GM23338 (cell line): ENCODE measurements around the gene SULF2. TPM values are rescaled to one million over a fixed set of nuclear protein-coding genes. Genes with fewer than 3 reads are reported as not detected.

Experiments used
- ATAC-seq: fragments of 200-7000 bp; cut with Tn5 transposase; 3 replicates; pipeline ENCODE4 v1.9.1; 2020
- DNase-seq: peaks from one replicate; pipeline ENCODE4 v3.0.0-alpha.2; 2015; ENCODE audit warnings: low spot score
- H2AFZ ChIP-seq: fragments of 200-600 bp; sonication (generic); 2 replicates; pipeline ENCODE4 v1.8.0; 2016; ENCODE audit warnings: antibody characterized with exemption, mild to moderate bottlenecking, moderate library complexity
- H3F3A ChIP-seq: fragments of 200-600 bp; sonication (generic); replicated peaks from 2 replicates; pipeline ENCODE4 v1.8.0; 2017; ENCODE audit warnings: antibody characterized with exemption, mixed run types, low read depth
- H3K27ac ChIP-seq: fragments of 200-600 bp; sonication (generic); 2 replicates; pipeline ENCODE4 v1.6.1; 2016; ENCODE audit warnings: low read depth
- H3K27me3 ChIP-seq: fragments of 200-600 bp; sonication (generic); 2 replicates; pipeline ENCODE4 v1.8.0; 2016; ENCODE audit warnings: mild to moderate bottlenecking, mixed run types, moderate library complexity; ENCODE audit not compliant: insufficient read depth
- H3K36me3 ChIP-seq: fragments of 200-600 bp; sonication (generic); 2 replicates; pipeline ENCODE4 v1.8.0; 2016; ENCODE audit warnings: mild to moderate bottlenecking; ENCODE audit not compliant: insufficient read depth
- H3K4me1 ChIP-seq: fragments of 200-600 bp; sonication (generic); 2 replicates; pipeline ENCODE4 v1.8.0; 2016; ENCODE audit warnings: mild to moderate bottlenecking, moderate library complexity; ENCODE audit not compliant: insufficient read depth
- H3K4me2 ChIP-seq: fragments of 200-600 bp; sonication (generic); 2 replicates; pipeline ENCODE4 v1.7.1; 2017; ENCODE audit warnings: mixed run types
- H3K4me3 ChIP-seq: fragments of 200-600 bp; sonication (generic); 2 replicates; pipeline ENCODE4 v1.6.1; 2016; ENCODE audit warnings: mixed run types
- H3K79me2 ChIP-seq: fragments of 200-600 bp; sonication (generic); replicated peaks from 2 replicates; pipeline ENCODE4 v1.8.0; 2017; ENCODE audit warnings: mild to moderate bottlenecking; ENCODE audit not compliant: insufficient read depth
- H3K9me2 ChIP-seq: fragments of 200-600 bp; sonication (generic); 2 replicates; pipeline ENCODE4 v1.8.0; 2017; ENCODE audit not compliant: insufficient read depth
- H4K20me1 ChIP-seq: fragments of 200-600 bp; sonication (generic); replicated peaks from 2 replicates; pipeline ENCODE4 v1.8.0; 2017; ENCODE audit warnings: mild to moderate bottlenecking; ENCODE audit not compliant: insufficient read depth
- H3K27ac Mint-ChIP-seq: 2 replicates; pipeline ENCODE4 v1.8.0; 2020; ENCODE audit warnings: inconsistent platforms, mild to moderate bottlenecking, moderate library complexity, mixed read lengths
- H3K27me3 Mint-ChIP-seq: 3 replicates; pipeline ENCODE4 v1.8.0; 2022; ENCODE audit warnings: low read depth, mild to moderate bottlenecking, moderate library complexity, mixed read lengths, inconsistent platforms; ENCODE audit not compliant: insufficient read depth, poor library complexity
- H3K36me3 Mint-ChIP-seq: 3 replicates; pipeline ENCODE4 v1.8.0; 2021; ENCODE audit warnings: low read depth, mild to moderate bottlenecking, inconsistent platforms, moderate library complexity, mixed read lengths
- H3K4me1 Mint-ChIP-seq: 3 replicates; pipeline ENCODE4 v1.8.0; 2020; ENCODE audit warnings: mild to moderate bottlenecking, inconsistent platforms, mixed read lengths
- H3K4me3 Mint-ChIP-seq: 3 replicates; pipeline ENCODE4 v1.8.0; 2021; ENCODE audit warnings: moderate library complexity, mild to moderate bottlenecking, inconsistent platforms, mixed read lengths
- H3K9me3 Mint-ChIP-seq: 3 replicates; pipeline ENCODE4 v1.8.0; 2020; ENCODE audit warnings: moderate library complexity, mild to moderate bottlenecking, inconsistent platforms, mixed read lengths
- EZH2 ChIP-seq: fragments of 200-600 bp; sonication (generic); IDR thresholded peaks from one replicate; pipeline ENCODE4 v1.8.0; 2017; ENCODE audit warnings: antibody characterized with exemption, mild to moderate bottlenecking, low read depth; ENCODE audit not compliant: unreplicated experiment
- EZH2phosphoT487 ChIP-seq: fragments of 200-600 bp; sonication (generic); IDR thresholded peaks from one replicate; pipeline ENCODE4 v1.8.1; 2018; ENCODE audit warnings: antibody characterized with exemption; ENCODE audit not compliant: unreplicated experiment
- JUNB ChIP-seq: IDR thresholded peaks from one replicate; pipeline ENCODE4 v1.6.1; 2016; ENCODE audit warnings: antibody characterized with exemption; ENCODE audit not compliant: unreplicated experiment
- NANOG ChIP-seq: IDR thresholded peaks from 2 replicates; pipeline ENCODE4 v1.6.1; 2016; ENCODE audit warnings: antibody characterized with exemption, borderline replicate concordance
- POLR2AphosphoS5 ChIP-seq: IDR thresholded peaks from 2 replicates; pipeline ENCODE4 v1.6.1; 2016; ENCODE audit warnings: antibody characterized with exemption, low read depth
- ZNF114 ChIP-seq: fragments of 250-450 bp; sonication (Bioruptor Pico); IDR thresholded peaks from 2 replicates; pipeline ENCODE4 v1.5.0; 2020; ENCODE audit warnings: mild to moderate bottlenecking, moderate library complexity
- ZNF331 ChIP-seq: fragments of 250-450 bp; sonication (Bioruptor Pico); IDR thresholded peaks from 2 replicates; pipeline ENCODE4 v1.5.0; 2020; ENCODE audit warnings: low read depth, mild to moderate bottlenecking, moderate library complexity
- polyA plus RNA-seq: library from polyadenylated mRNA; unstranded; fragments of >200 nt; fragmentation: Nextera tagmentation; extraction: Ambion mirVana; gene quantifications from 2 replicates; pipeline ENCODE4 v1.2.1, GENCODE V29; 2016
- total RNA-seq: library from RNA; depleted of rRNA; stranded (reverse); fragments of >200 nt; shearing (Covaris generic); gene quantifications from 2 replicates; pipeline ENCODE4 v1.2.3, GENCODE V29; 2014
- TF ChIP-seq, protein P1 (sequence below): IDR thresholded peaks from 2 replicates; pipeline ENCODE4 v1.6.1; 2016; ENCODE audit warnings: antibody characterized with exemption
- TF ChIP-seq, protein P2 (sequence below), 2 experiments: fragments of 200-600 bp in 1 of 2; sonication (generic) in 1 of 2; conservative IDR thresholded peaks; 2 replicates each; pipeline versions ENCODE4 v1.5.1 to v1.6.1; 2016 to 2017; ENCODE audit warnings: antibody characterized with exemption in 2 of 2, low read depth in 2 of 2, mild to moderate bottlenecking in 2 of 2, moderate library complexity in 1 of 2

The SULF2 gene
- total and polyA plus RNA-seq, 2 experiments from 2014 or later = 9.5 to 20.7 TPM

DNA sequence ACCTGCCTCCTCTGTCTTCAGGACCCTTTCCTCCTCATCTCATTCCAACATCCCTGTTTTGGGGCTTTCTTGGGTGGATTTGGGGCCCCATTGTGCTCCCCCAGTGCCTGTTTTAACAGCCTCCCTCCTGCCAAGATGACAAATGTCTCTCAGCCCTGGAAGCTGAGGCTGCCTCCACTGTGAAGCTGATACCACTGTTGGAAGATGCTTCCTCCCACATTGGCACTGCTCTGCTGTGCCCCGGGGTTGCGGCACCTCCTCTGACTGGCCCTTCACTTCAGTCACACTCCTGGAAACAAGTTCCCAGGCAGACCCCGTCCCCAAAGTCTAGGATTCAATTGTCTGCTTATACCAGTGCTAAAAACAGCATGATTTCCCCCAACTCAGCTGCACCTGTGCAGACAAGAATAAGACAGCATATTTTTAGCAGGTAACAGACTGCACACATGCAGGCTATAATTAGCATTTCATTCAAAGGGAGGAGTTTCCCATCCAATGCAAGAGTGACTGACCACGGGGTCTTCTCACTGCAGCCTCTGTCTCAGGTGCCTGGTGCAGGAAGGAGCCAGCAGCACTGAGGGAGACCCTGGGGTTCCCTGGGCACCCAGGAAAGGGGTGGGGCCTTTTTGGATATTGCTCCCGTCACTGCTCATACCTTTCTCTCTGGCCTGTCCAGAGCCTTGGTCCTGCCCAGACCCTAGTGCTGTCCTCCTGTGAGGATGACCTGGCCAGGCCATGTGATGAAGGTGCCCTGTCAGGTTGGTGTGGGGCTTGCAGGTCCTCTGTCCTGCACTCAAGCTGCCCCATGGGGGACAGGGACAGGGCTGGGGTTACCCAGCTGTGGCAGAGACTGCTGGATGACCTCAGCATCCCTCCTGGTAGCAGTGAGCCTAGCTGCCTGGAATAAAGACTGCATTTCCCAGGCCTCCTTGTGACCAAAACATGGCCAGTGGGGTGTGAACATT lies 31.5 kb upstream of the SULF2 start:
- no peaks in the 10 kb centered on the region for H3K4me1 ChIP-seq
- TF ChIP-seq, protein P1, sequence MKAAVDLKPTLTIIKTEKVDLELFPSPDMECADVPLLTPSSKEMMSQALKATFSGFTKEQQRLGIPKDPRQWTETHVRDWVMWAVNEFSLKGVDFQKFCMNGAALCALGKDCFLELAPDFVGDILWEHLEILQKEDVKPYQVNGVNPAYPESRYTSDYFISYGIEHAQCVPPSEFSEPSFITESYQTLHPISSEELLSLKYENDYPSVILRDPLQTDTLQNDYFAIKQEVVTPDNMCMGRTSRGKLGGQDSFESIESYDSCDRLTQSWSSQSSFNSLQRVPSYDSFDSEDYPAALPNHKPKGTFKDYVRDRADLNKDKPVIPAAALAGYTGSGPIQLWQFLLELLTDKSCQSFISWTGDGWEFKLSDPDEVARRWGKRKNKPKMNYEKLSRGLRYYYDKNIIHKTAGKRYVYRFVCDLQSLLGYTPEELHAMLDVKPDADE = no peak
- no peak for TF ChIP-seq EZH2
- TF ChIP-seq NANOG = no peak
- no peak for TF ChIP-seq POLR2AphosphoS5
- TF ChIP-seq, protein P2, sequence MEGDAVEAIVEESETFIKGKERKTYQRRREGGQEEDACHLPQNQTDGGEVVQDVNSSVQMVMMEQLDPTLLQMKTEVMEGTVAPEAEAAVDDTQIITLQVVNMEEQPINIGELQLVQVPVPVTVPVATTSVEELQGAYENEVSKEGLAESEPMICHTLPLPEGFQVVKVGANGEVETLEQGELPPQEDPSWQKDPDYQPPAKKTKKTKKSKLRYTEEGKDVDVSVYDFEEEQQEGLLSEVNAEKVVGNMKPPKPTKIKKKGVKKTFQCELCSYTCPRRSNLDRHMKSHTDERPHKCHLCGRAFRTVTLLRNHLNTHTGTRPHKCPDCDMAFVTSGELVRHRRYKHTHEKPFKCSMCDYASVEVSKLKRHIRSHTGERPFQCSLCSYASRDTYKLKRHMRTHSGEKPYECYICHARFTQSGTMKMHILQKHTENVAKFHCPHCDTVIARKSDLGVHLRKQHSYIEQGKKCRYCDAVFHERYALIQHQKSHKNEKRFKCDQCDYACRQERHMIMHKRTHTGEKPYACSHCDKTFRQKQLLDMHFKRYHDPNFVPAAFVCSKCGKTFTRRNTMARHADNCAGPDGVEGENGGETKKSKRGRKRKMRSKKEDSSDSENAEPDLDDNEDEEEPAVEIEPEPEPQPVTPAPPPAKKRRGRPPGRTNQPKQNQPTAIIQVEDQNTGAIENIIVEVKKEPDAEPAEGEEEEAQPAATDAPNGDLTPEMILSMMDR (conservative IDR thresholded peaks at IDR 0.05; ENCODE audit: low read depth in 2 of 2) = no peak
- TF ChIP-seq ZNF331 (CRISPR knock-in tag) = no peak
- no peak for TF ChIP-seq EZH2phosphoT487
- no peaks in the 10 kb centered on the region for H3K36me3 ChIP-seq
- H3K4me3 Mint-ChIP-seq = no peak overlapping the region
- no peak overlapping the region for H3K27ac Mint-ChIP-seq
- H3K27me3 ChIP-seq = no peaks in the 10 kb centered on the region
- H3K27me3 Mint-ChIP-seq = no peaks in the 10 kb centered on the region
- no peak overlapping the region for H3K4me2 ChIP-seq
- H4K20me1 ChIP-seq = no peaks in the 10 kb centered on the region
- H3K9me2 ChIP-seq = no peaks in the 10 kb centered on the region
- H3K9me3 Mint-ChIP-seq = no peaks in the 10 kb centered on the region; the same call in 2 of the 3 replicates
- H3K79me2 ChIP-seq = no peaks in the 10 kb centered on the region
- DNase-seq = no peak
- no peak for ATAC-seq
- H3K4me3 ChIP-seq = no peak overlapping the region
- no peak overlapping the region for H3K27ac ChIP-seq
- H3K36me3 Mint-ChIP-seq = no peaks in the 10 kb centered on the region; the same call in 2 of the 3 replicates
- peaks cover 8% of the 10 kb centered on the region for H3K4me1 Mint-ChIP-seq
- H2AFZ ChIP-seq = no peak overlapping the region
- no peaks in the 10 kb centered on the region for H3F3A ChIP-seq

DNA sequence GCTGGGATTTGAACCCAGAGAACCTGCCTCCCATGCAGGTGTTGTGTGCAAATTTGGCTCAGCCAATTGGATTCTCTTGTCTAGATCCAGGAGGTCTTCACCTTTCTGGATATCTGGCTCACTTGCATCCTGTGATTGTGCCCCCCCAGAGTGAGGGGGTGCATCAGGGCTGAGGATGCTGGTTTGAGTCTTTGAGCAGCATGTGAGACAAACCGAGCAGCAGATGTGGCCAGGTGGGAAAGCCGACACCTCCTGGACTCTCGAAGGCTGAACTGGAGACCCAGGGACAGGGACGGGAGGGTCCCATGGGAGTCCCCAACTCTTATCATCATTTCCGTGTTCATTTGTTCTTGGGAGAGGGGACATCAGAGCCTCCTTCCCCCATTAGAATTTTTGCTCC lies 30.6 kb upstream of the SULF2 start:
- no peak overlapping the region for H3K4me3 Mint-ChIP-seq
- no peak for DNase-seq

More for the DNA sequence above, 30.6 kb upstream of the SULF2 start:
- no peak overlapping the region for H3K27ac Mint-ChIP-seq
- H3K4me2 ChIP-seq = no peak overlapping the region
- H3K27me3 Mint-ChIP-seq = no peaks in the 10 kb centered on the region
- no peaks in the 10 kb centered on the region for H3F3A ChIP-seq
- no peaks in the 10 kb centered on the region for H3K27me3 ChIP-seq
- peaks cover 8% of the 10 kb centered on the region for H3K4me1 Mint-ChIP-seq
- TF ChIP-seq ZNF114 = no peak
- TF ChIP-seq, protein P2 (conservative IDR thresholded peaks at IDR 0.05; ENCODE audit: low read depth in 2 of 2) = no peak
- TF ChIP-seq EZH2 = no peak
- no peak for TF ChIP-seq POLR2AphosphoS5
- TF ChIP-seq EZH2phosphoT487 = no peak
- TF ChIP-seq JUNB = no peak
- H3K36me3 Mint-ChIP-seq = no peaks in the 10 kb centered on the region; the same call in 2 of the 3 replicates
- no peaks in the 10 kb centered on the region for H3K9me2 ChIP-seq
- H3K27ac ChIP-seq = no peak overlapping the region
- no peak overlapping the region for H2AFZ ChIP-seq
- ATAC-seq = no peak
- no peaks in the 10 kb centered on the region for H3K36me3 ChIP-seq
- no peaks in the 10 kb centered on the region for H3K4me1 ChIP-seq
- H3K4me3 ChIP-seq = no peak overlapping the region
- H3K79me2 ChIP-seq = no peaks in the 10 kb centered on the region
- H3K9me3 Mint-ChIP-seq = no peaks in the 10 kb centered on the region
- H4K20me1 ChIP-seq = no peaks in the 10 kb centered on the region
